Mucosa of stomach (tissue), 1 donor: ENCODE results near the gene ACOX1.

Source experiments
- H3K27me3 ChIP-seq: one replicate; pipeline ENCODE4 v1.7.0; 2013; ENCODE audit warnings: mild to moderate bottlenecking, low read length; ENCODE audit not compliant: control insufficient read depth, insufficient read depth
- H3K36me3 ChIP-seq: one replicate; pipeline ENCODE4 v1.7.0; 2013; ENCODE audit warnings: low read length; ENCODE audit not compliant: control insufficient read depth, insufficient read depth
- H3K4me1 ChIP-seq: one replicate; pipeline ENCODE4 v1.7.0; 2013; ENCODE audit warnings: mild to moderate bottlenecking, low read length; ENCODE audit not compliant: control insufficient read depth, insufficient read depth
- H3K4me3 ChIP-seq: one replicate; pipeline ENCODE4 v1.7.0; 2013; ENCODE audit warnings: low read length
- H3K9ac ChIP-seq: one replicate; pipeline ENCODE4 v1.7.0; 2013; ENCODE audit warnings: mild to moderate bottlenecking, low read length, moderate library complexity
- H3K9me3 ChIP-seq: one replicate; pipeline ENCODE4 v1.7.0; 2013; ENCODE audit warnings: mild to moderate bottlenecking, low read length, moderate library complexity; ENCODE audit not compliant: control insufficient read depth
- donor health status: Pancreatic carcinoma.

The ACOX1 gene

GRCh38 chr17:75978938-75979704 lies at the start of gene ACOX1, which contains the start of gene TEN1:
ACOX1 (minus strand) TSS chr17:75979166; CDS start chr17:75979073, 93 bp downstream.
TEN1 (plus strand) TSS chr17:75979240; CDS start chr17:75986193, 6,953 bp downstream.
- no peaks in the 10 kb centered on the region for H3K9me3 ChIP-seq
- H3K9ac ChIP-seq = peak within 1 kb of the TSS; percentile 99
- H3K4me1 ChIP-seq = peaks cover 39% of the 10 kb centered on the region
- no peaks in the 10 kb centered on the region for H3K27me3 ChIP-seq
- H3K36me3 ChIP-seq = no peaks in the 10 kb centered on the region
- peak within 1 kb of the TSS; percentile 71 for H3K4me3 ChIP-seq

DNA sequence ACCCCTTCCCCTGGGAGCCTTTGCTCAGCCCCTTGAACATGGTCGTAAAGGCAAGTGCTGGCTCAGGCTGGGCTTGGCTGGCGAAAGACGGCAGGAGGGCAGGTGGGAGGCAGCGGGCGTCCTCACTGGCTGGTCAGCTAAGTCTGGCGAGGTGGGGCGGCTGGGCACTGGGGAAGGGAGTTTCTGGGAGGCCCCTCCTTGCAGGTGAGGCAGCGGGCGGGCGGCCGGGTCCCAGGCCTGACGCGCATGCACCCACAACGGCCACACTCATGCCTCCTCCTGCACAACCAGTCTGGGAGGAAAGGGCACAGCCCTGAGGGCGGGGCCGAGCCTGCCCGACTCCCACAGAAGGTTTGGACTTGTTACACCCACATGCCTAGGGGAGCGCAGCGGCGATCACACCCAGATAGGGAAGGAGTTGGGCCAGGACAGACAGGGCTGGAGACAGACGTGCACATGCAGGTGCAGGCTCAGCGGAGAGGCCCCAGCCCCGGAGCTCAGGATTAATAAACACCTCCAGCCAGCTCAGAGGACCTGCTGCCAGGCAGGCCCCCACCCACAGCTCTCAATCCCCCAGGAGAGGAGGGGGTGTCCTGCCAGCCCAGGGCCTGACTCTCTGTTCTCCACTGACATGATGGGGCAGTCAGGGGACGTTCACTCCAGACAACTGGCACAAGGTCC lies 48.3 kb upstream of the ACOX1 start, which contains the start of gene EVPL:
EVPL (minus strand) TSS at position 148 of the 681 bp plus-strand sequence; CDS start at position 40, 108 bp downstream.
- no peaks in the 10 kb centered on the region for H3K9me3 ChIP-seq
- peaks cover 33% of the 10 kb centered on the region for H3K4me1 ChIP-seq
- H3K4me3 ChIP-seq = no peak within 1 kb of the TSS
- no peaks in the 10 kb centered on the region for H3K36me3 ChIP-seq
- peak within 1 kb of the TSS; percentile 68 for H3K9ac ChIP-seq
- no peaks in the 10 kb centered on the region for H3K27me3 ChIP-seq

GRCh38 chr17:76026714-76027158 lies 47.8 kb upstream of the ACOX1 start:
- Histone ChIP-seq H3K27me3 (no peaks in the 10 kb centered on the region), H3K4me1 (peaks cover 33% of the 10 kb centered on the region), H3K4me3 (no peak overlapping the region), H3K9ac (peak overlapping the region; percentile 68), H3K36me3 (no peaks in the 10 kb centered on the region), H3K9me3 (no peaks in the 10 kb centered on the region)

DNA sequence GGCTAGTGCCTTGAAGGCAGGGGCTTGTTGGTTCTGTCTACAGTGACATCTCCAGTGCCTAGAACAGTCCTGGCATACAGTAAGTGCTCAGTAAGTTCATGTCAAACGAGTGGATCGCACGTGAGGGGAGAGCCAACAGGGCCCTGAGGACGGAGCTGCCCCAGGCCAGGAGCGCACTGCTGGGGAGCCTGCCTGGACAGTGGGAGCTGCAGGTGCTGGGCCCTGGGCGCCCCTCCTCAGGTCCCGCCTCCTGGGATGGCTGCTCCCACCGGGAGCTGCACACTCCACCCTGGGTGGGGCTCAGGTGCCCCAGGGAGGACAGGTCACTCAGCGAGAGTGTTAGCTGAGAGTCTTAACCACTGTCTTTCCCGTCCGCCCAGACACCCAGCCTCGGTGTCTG lies 46.3 kb upstream of the ACOX1 start:
- Histone ChIP-seq H3K36me3 (no peaks in the 10 kb centered on the region), H3K9ac (no peak overlapping the region), H3K4me1 (peaks cover 33% of the 10 kb centered on the region), H3K4me3 (no peak overlapping the region), H3K27me3 (no peaks in the 10 kb centered on the region), H3K9me3 (no peaks in the 10 kb centered on the region)

DNA sequence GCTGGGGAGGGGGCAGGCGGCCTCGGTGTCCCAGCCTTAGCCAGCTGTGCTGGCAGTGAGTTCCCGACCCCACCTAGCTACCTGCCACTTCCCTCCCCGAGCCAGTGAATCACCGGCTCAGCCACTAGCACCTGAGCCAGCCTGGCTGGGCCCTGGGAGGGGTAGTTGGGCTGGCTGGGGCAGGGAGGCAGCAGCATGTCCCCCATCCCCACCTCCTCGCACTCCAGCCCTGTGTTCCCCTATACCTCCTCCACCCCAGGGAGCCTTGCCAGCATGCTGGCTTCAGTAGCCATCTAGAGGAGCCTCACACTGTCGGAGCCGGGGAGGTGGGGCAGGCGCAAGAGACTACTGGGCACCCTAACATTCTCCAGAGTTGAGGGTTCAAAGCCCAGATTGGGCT lies 45.4 kb upstream of the ACOX1 start:
- Histone ChIP-seq H3K27me3 (no peaks in the 10 kb centered on the region), H3K4me1 (peaks cover 27% of the 10 kb centered on the region), H3K9me3 (no peaks in the 10 kb centered on the region), H3K4me3 (no peak overlapping the region), H3K9ac (no peak overlapping the region), H3K36me3 (no peaks in the 10 kb centered on the region)

- H3K4me3 ChIP-seq = no peak overlapping the region
- H3K27me3 ChIP-seq = no peaks in the 10 kb centered on the region
- H3K9me3 ChIP-seq = no peaks in the 10 kb centered on the region
- H3K9ac ChIP-seq = no peak overlapping the region
- H3K36me3 ChIP-seq = no peaks in the 10 kb centered on the region
- peaks cover 25% of the 10 kb centered on the region for H3K4me1 ChIP-seq
These were observed 44.9 kb upstream of the ACOX1 start for GRCh38 chr17:76023900-76024237.

DNA sequence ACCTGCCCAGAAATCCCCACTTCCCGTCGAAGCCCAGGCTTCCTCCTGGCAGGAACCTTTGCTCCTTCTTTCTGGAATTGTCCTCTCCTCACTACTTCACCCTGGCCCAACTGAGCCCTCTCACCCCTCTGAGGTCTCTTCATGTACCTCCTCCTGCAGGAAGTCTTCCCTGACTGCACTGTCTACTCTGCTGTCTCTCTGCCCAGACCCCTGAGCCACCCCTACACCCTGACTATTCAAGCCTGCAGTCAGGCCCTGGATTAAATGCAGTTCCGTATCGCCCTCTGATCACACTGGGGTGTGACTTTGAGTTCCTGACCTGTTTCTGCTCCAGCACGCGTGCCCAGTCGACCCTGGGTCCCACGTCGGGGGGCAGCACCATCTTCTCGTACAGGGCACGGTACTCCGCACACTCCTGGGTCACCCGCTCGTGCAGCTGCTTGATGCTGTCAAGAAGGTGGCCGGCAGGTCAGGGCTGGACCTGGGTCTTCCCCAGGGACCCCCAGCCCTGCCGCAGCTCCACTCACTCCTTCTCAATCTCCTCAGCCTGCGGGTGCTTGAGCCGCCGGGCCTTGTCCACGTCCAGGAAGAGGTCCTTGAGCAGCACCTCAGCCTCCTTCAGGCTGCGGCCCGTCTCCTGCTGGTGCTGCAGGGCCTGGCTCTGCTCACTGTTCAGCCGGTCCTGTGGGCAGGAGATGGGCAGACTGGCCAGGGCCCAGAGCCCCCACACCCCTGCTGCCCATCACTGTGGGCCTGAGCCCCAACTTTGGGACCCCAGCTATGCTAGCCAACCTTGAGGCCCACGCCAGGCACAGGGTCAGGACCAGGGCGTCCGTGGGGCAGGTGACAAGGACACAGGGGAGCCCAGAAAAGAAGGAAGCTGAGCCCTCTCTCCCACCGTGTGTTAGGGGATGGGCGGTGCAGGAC lies 44.3 kb upstream of the ACOX1 start:
- Histone ChIP-seq H3K4me3 (no peak overlapping the region), H3K9ac (no peak overlapping the region), H3K4me1 (peaks cover 25% of the 10 kb centered on the region), H3K9me3 (no peaks in the 10 kb centered on the region), H3K36me3 (no peaks in the 10 kb centered on the region), H3K27me3 (no peaks in the 10 kb centered on the region)

GRCh38 chr17:76022285-76022684 lies 43.3 kb upstream of the ACOX1 start:
- H3K9me3 ChIP-seq = no peaks in the 10 kb centered on the region
- peaks cover 20% of the 10 kb centered on the region for H3K4me1 ChIP-seq
- H3K4me3 ChIP-seq = no peak overlapping the region
- H3K9ac ChIP-seq = no peak overlapping the region
- H3K36me3 ChIP-seq = no peaks in the 10 kb centered on the region
- H3K27me3 ChIP-seq = no peaks in the 10 kb centered on the region

DNA sequence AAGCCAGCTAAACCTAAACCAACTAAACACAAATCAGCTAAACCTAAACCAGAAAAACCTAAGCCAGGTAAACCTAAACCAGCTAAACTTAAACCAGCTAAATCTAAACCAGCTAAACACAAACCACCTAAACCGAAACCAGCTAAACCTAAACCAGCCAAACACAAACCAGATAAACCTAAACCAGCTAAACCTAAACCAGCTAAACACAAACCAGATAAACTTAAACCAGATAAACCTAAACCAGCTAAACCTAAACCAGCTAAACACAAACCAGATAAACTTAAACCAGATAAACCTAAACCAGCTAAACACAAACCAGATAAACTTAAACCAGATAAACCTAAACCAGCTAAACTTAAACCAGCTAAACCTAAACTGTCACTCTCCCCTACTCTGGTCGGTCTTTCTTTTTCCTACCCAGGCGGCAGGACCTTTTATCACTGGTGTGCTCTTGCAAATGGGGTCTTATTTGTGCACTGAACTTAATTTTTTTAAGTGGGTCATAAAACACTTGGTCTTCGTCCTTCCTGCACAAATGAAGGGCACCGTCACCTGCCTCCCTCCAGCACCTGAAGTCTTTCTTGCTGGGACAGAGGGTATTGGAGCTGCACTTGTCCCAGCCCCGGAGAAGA lies 41.0 kb upstream of the ACOX1 start:
- no peak overlapping the region for H3K9ac ChIP-seq

DNA sequence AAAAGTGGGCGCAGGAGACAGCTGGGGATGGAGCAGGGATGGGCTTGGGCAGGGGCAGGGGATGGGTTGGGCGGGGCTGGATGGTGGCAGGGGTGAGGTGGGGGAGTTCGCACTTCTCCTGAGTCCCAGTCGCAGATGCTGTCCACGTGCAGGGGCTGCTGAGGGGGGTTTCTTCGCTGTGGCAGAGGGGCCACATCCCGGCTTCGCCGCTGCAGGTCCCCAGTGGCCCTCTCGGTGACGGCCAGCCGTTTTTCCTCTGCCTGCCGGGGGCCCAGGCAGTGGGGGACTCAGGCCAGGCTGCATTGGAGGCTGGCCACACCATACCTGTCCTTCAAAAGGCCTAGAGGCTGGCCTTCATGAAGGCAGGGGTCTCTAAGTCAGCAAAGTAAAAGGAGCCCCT lies 39.8 kb upstream of the ACOX1 start:
- Histone ChIP-seq H3K36me3 (no peaks in the 10 kb centered on the region), H3K4me3 (no peak overlapping the region), H3K9ac (no peak overlapping the region), H3K4me1 (peaks cover 9% of the 10 kb centered on the region), H3K27me3 (no peaks in the 10 kb centered on the region), H3K9me3 (no peaks in the 10 kb centered on the region)

More for the DNA sequence above, 41.0 kb upstream of the ACOX1 start:
- H3K4me1 ChIP-seq = peaks cover 6% of the 10 kb centered on the region
- no peak overlapping the region for H3K4me3 ChIP-seq
- H3K36me3 ChIP-seq = no peaks in the 10 kb centered on the region
- H3K9me3 ChIP-seq = no peaks in the 10 kb centered on the region
- no peaks in the 10 kb centered on the region for H3K27me3 ChIP-seq

- Histone ChIP-seq H3K4me1 (peaks cover 9% of the 10 kb centered on the region), H3K9ac (no peak overlapping the region), H3K27me3 (no peaks in the 10 kb centered on the region), H3K4me3 (no peak overlapping the region), H3K9me3 (no peaks in the 10 kb centered on the region), H3K36me3 (no peaks in the 10 kb centered on the region)
These were observed 39.3 kb upstream of the ACOX1 start for GRCh38 chr17:76018340-76018680.
